ENCODE results near the gene DNER. TPM values are rescaled to one million over a fixed set of nuclear protein-coding genes. Genes with fewer than 3 reads are reported as not detected.

Gene DNER
- total RNA-seq, 1 donor from 2014 or later = not detected

DNA sequence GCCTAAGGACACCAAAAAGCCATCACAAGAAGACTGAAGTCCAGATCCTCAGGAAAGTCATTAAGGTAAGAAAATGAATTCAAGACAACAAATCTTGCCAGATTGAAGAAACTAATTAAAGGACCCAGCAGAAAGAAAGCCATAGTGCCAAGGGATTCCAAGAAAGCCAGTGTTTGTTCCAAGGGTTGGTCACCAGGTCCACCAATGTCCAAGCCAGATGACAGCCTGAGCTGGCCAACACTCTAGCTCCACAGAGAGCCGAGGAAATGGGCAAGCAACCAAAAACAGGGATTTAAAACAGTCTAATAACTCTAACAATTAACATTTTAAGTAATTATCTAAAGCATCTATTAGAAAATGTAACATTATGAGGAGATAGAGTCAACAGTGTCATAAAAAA is 49.2 kb downstream of the DNER start:
- no peaks in the 10 kb centered on the region for H3K4me1 Mint-ChIP-seq (ENCODE audit: low read depth)
- TF ChIP-seq, protein P1, sequence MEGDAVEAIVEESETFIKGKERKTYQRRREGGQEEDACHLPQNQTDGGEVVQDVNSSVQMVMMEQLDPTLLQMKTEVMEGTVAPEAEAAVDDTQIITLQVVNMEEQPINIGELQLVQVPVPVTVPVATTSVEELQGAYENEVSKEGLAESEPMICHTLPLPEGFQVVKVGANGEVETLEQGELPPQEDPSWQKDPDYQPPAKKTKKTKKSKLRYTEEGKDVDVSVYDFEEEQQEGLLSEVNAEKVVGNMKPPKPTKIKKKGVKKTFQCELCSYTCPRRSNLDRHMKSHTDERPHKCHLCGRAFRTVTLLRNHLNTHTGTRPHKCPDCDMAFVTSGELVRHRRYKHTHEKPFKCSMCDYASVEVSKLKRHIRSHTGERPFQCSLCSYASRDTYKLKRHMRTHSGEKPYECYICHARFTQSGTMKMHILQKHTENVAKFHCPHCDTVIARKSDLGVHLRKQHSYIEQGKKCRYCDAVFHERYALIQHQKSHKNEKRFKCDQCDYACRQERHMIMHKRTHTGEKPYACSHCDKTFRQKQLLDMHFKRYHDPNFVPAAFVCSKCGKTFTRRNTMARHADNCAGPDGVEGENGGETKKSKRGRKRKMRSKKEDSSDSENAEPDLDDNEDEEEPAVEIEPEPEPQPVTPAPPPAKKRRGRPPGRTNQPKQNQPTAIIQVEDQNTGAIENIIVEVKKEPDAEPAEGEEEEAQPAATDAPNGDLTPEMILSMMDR (IDR thresholded peaks at IDR 0.05) = no peak
- H3K4me3 Mint-ChIP-seq (ENCODE audit: unreplicated experiment) = no peak overlapping the region
- peaks cover 2% of the 10 kb centered on the region for H3K9me3 Mint-ChIP-seq (ENCODE audit: low read depth)
- no peaks in the 10 kb centered on the region for H3K36me3 Mint-ChIP-seq (ENCODE audit: low read depth)
- no peak overlapping the region for H3K27ac Mint-ChIP-seq (ENCODE audit: unreplicated experiment)
- no peak for DNase-seq (ENCODE audit: low spot score)
- H3K27me3 Mint-ChIP-seq (ENCODE audit: low read depth) = peaks cover 5% of the 10 kb centered on the region

DNA sequence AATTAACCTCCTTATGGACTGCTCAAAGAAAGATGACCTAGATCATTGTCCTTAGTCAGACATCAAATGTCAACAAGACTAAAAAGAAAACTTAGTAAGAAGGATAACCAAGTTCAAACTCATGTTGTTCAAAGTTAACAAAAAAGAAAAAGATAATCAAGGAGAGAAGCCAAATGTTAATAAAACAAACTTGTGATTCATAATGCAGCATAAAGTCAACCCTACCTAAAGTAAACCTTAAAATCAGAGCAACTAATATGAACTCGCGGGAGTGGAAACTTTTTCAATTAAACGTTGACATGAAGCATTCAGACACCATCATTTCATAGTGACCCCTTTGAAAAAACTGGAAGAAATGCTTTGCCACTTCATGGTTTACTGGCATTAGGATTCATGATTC is 52.9 kb downstream of the DNER start:
- Mint-ChIP-seq H3K4me3 (ENCODE audit: unreplicated experiment) (no peak overlapping the region), H3K4me1 (ENCODE audit: low read depth) (no peaks in the 10 kb centered on the region), H3K36me3 (ENCODE audit: low read depth) (no peaks in the 10 kb centered on the region), H3K27ac (ENCODE audit: unreplicated experiment) (no peak overlapping the region), H3K9me3 (ENCODE audit: low read depth) (peaks cover 2% of the 10 kb centered on the region), H3K27me3 (ENCODE audit: low read depth) (peaks cover 2% of the 10 kb centered on the region)
- no peak for DNase-seq (ENCODE audit: low spot score)
- TF ChIP-seq, protein P1 (IDR thresholded peaks at IDR 0.05) = no peak

DNA sequence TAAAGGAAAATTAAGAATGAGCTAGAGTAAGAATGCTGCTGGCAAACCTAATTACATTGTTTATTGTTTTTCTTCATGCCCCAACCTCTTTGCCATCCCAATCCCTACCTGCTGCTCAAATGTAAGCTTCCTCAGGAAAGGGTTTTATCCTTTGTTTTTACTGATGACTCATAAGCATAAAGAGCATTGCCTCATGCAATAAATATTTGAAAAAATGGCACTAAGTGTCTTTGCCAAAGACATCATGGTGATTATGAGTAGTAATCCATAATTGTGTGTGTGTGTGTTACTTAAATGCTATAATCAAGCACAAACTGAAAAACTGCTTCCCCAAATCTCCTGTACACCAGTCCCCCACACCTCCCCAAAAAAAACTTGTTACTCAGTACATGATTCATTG is 53.4 kb downstream of the DNER start:
- Mint-ChIP-seq H3K9me3 (ENCODE audit: low read depth) (peaks cover 2% of the 10 kb centered on the region), H3K27ac (ENCODE audit: unreplicated experiment) (no peak overlapping the region), H3K4me1 (ENCODE audit: low read depth) (no peaks in the 10 kb centered on the region), H3K27me3 (ENCODE audit: low read depth) (peaks cover 2% of the 10 kb centered on the region), H3K4me3 (ENCODE audit: unreplicated experiment) (no peak overlapping the region), H3K36me3 (ENCODE audit: low read depth) (no peaks in the 10 kb centered on the region)
- DNase-seq (ENCODE audit: low spot score) = no peak
- TF ChIP-seq, protein P1 (IDR thresholded peaks at IDR 0.05) = no peak

DNA sequence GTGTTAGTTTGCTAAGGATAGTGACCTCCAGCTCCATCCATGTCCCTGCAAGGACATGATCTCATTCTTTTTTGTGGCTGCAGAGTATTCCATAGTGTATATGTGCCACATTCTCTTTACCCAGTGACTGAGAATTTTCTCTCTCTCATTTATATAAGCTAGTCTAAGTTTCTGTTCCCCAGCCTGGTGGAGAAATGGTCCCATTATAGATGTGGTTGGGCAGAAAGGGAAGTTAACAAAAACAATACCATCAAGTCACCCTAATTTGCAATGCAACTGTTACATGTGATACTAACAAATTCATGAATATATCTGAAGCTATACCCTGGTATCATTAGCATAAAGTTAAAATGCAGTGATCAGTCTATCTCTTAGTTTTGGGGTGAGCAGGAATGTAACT is 54.0 kb downstream of the DNER start:
- no peaks in the 10 kb centered on the region for H3K36me3 Mint-ChIP-seq (ENCODE audit: low read depth)
- H3K4me1 Mint-ChIP-seq (ENCODE audit: low read depth) = no peaks in the 10 kb centered on the region
- H3K4me3 Mint-ChIP-seq (ENCODE audit: unreplicated experiment) = no peak overlapping the region
- H3K9me3 Mint-ChIP-seq (ENCODE audit: low read depth) = no peaks in the 10 kb centered on the region
- H3K27me3 Mint-ChIP-seq (ENCODE audit: low read depth) = peaks cover 5% of the 10 kb centered on the region
- TF ChIP-seq, protein P1 (IDR thresholded peaks at IDR 0.05) = no peak
- H3K27ac Mint-ChIP-seq (ENCODE audit: unreplicated experiment) = no peak overlapping the region
- no peak for DNase-seq (ENCODE audit: low spot score)

DNA sequence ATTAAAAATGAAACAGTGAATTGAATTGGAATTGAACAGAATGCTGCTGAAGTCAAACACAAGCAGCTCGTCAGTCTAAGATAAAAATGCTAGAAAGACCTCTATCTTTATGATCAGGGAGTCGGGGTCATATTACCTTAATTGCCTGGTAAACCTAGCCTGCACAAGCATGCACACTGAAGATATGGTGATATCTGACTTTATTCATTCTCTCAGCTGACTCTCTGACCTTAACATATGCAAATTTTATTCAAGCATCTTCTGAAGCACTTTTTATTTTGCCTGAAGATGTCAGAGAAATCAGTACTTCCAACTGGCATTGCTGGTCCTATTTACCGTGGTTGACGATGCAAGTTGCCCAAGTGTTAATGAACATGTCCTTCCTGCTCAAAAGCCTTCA is 56.4 kb downstream of the DNER start:
- TF ChIP-seq, protein P1 (IDR thresholded peaks at IDR 0.05) = no peak
- Mint-ChIP-seq H3K27me3 (ENCODE audit: low read depth) (peaks cover 5% of the 10 kb centered on the region), H3K4me3 (ENCODE audit: unreplicated experiment) (no peak overlapping the region), H3K36me3 (ENCODE audit: low read depth) (no peaks in the 10 kb centered on the region), H3K4me1 (ENCODE audit: low read depth) (no peaks in the 10 kb centered on the region), H3K9me3 (ENCODE audit: low read depth) (no peaks in the 10 kb centered on the region), H3K27ac (ENCODE audit: unreplicated experiment) (no peak overlapping the region)
- DNase-seq (ENCODE audit: low spot score) = no peak
